ENCODE results near the gene TACC2.

DNA sequence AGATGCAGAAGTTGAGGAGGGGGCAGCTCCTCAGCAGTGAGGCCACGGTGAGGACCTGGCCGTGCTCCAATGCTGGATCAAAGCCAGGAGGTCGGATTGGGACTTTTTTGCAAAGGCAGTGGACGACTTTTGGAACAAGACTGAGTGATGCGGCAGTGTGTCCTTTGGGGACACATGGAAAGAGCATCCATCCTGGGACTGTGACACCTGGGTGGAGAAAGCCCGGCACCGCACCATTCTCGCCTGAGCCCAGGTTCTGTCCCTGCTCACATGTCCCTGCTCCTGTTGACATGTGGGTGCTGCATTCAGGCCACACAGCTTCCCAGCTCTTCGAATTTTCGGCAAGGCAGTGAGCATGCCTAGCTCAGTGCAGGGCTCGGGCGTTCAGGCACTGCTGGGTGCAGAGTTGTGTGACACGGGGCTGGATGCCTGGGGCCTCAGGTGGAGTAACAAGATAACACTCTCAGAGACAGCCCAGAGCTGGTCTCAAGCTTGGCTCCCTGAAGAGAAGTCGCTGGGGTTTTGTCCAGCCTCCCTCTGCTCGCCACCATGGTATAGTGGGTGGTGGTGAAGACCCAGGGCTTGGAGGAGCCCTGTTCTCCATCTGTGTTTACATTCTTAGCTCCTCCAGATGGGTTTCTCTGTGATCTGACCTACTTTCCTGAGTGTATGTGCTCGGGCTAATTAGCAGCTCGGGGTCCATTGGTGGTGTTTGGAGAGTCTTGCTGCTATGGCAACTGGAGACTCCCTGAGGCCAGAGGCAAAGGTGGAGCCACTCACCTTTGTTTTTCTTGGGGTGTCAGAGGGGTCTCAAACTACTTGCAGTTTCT is 170.4 kb downstream of the TACC2 start:
- TF ChIP-seq, protein P1, sequence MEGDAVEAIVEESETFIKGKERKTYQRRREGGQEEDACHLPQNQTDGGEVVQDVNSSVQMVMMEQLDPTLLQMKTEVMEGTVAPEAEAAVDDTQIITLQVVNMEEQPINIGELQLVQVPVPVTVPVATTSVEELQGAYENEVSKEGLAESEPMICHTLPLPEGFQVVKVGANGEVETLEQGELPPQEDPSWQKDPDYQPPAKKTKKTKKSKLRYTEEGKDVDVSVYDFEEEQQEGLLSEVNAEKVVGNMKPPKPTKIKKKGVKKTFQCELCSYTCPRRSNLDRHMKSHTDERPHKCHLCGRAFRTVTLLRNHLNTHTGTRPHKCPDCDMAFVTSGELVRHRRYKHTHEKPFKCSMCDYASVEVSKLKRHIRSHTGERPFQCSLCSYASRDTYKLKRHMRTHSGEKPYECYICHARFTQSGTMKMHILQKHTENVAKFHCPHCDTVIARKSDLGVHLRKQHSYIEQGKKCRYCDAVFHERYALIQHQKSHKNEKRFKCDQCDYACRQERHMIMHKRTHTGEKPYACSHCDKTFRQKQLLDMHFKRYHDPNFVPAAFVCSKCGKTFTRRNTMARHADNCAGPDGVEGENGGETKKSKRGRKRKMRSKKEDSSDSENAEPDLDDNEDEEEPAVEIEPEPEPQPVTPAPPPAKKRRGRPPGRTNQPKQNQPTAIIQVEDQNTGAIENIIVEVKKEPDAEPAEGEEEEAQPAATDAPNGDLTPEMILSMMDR (IDR thresholded peaks at IDR 0.05; ENCODE audit: borderline replicate concordance, extremely low read depth, low read length, poor library complexity, severe bottlenecking): no peak
- no peak for TF ChIP-seq EZH2 (IDR thresholded peaks at IDR 0.05; ENCODE audit: borderline replicate concordance, low read depth, low read length, severe bottlenecking)

Data from DND-41 (cell line).